Measurements from ENCODE around the gene SEC61A1. TPM values are rescaled to one million over a fixed set of nuclear protein-coding genes. Genes with fewer than 3 reads are reported as not detected.

The SEC61A1 gene
- total RNA-seq, 2 donors from 2014 or later: 74.5 to 109 TPM

GRCh38 chr3:128062033-128062745, 10.0 kb downstream of the SEC61A1 start:
- Histone ChIP-seq H3K27ac (no peak overlapping the region), H3K36me3 (peaks cover 97% of the 10 kb centered on the region), H3K27me3 (no peaks in the 10 kb centered on the region), H3K4me3 (no peak overlapping the region), H3K4me1 (no peaks in the 10 kb centered on the region), H3K9me3 (no peaks in the 10 kb centered on the region)
- TF ChIP-seq CTCF (IDR thresholded peaks at IDR 0.05): no peak
- no peak for DNase-seq (ENCODE audit: low spot score)

DNA sequence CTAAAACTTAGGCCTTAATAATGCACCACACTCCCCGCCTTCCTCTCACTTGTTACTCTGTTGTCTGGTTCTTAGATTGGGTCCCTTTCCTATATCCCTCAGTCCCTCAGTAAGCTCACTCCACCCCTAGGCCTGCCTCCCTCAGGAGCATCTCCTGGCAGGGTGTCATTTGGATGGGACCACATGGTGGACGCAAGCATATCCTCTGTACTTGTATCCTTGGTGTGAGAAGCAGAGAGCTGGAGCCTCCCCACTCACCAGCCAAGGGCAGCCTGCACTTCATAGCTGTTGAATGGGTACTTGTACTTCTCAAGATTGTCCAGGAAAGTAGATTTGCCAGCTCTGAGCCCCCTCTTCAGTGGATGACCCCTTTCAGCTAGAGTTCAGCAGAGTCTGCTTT, 11.6 kb downstream of the SEC61A1 start:
- H3K4me3 ChIP-seq: no peak overlapping the region
- no peaks in the 10 kb centered on the region for H3K27me3 ChIP-seq
- H3K9me3 ChIP-seq: no peaks in the 10 kb centered on the region
- peaks cover 100% of the 10 kb centered on the region for H3K36me3 ChIP-seq
- no peak overlapping the region for H3K27ac ChIP-seq
- no peaks in the 10 kb centered on the region for H3K4me1 ChIP-seq
- no peak for DNase-seq (ENCODE audit: low spot score)
- no peak for TF ChIP-seq CTCF (IDR thresholded peaks at IDR 0.05)

- no peak overlapping the region for H3K27ac ChIP-seq
- H3K4me3 ChIP-seq: no peak overlapping the region
- no peak for TF ChIP-seq CTCF (IDR thresholded peaks at IDR 0.05)
- DNase-seq (ENCODE audit: low spot score): no peak
- no peaks in the 10 kb centered on the region for H3K27me3 ChIP-seq
- peaks cover 100% of the 10 kb centered on the region for H3K36me3 ChIP-seq
- H3K9me3 ChIP-seq: no peaks in the 10 kb centered on the region
- no peaks in the 10 kb centered on the region for H3K4me1 ChIP-seq
Measured at GRCh38 chr3:128064962-128065361, 12.7 kb downstream of the SEC61A1 start.

DNA sequence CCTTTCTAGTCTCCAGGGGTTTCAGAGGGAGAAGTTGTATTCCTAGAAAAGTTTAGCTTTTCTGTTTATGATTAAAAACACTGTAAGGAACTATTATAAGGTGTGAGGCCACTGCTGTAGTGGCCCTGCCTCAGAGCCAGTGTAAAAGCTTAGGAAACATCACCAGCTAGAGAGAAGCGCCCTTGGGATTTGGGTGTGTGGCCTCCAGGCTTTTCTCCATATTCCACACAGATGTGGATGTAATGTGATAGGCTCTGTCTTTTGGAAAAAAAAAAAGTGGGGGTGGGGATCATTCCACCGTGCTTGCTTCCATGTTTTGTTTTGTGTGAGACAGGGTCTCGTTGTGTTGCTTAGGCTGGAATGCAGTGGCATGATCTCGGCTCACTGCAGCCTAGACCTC, 13.9 kb downstream of the SEC61A1 start:
- H3K9me3 ChIP-seq: no peaks in the 10 kb centered on the region
- H3K4me1 ChIP-seq: no peaks in the 10 kb centered on the region
- peaks cover 100% of the 10 kb centered on the region for H3K36me3 ChIP-seq
- no peaks in the 10 kb centered on the region for H3K27me3 ChIP-seq
- H3K27ac ChIP-seq: no peak overlapping the region
- DNase-seq (ENCODE audit: low spot score): no peak
- no peak overlapping the region for H3K4me3 ChIP-seq
- TF ChIP-seq CTCF (IDR thresholded peaks at IDR 0.05): no peak

GRCh38 chr3:128066676-128067075, 14.4 kb downstream of the SEC61A1 start:
- no peaks in the 10 kb centered on the region for H3K27me3 ChIP-seq
- H3K9me3 ChIP-seq: no peaks in the 10 kb centered on the region
- no peak overlapping the region for H3K27ac ChIP-seq
- no peak for TF ChIP-seq CTCF (IDR thresholded peaks at IDR 0.05)
- no peak for DNase-seq (ENCODE audit: low spot score)
- no peaks in the 10 kb centered on the region for H3K4me1 ChIP-seq
- H3K36me3 ChIP-seq: peaks cover 100% of the 10 kb centered on the region
- no peak overlapping the region for H3K4me3 ChIP-seq

DNA sequence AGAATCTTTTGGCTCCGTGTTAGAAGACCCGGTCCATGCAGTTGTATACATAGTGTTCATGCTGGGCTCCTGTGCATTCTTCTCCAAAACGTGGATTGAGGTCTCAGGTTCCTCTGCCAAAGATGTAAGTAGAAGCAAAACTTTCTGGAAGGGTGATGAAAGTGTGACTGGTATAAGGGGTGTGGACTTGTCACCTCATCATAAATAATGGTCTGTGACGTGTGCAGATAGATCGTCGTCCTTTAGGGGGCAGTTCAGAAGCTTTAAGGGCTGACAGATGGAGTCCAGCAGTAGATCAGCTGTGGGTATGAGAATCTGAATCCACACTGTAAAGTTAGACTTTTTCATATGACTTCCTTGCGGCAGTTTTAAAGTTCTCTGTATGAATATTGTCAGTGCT, 15.3 kb downstream of the SEC61A1 start:
- DNase-seq (ENCODE audit: low spot score): no peak
- H3K4me1 ChIP-seq: no peaks in the 10 kb centered on the region

More for the DNA sequence above, 15.3 kb downstream of the SEC61A1 start:
- TF ChIP-seq CTCF (IDR thresholded peaks at IDR 0.05): no peak
- no peaks in the 10 kb centered on the region for H3K9me3 ChIP-seq
- no peak overlapping the region for H3K27ac ChIP-seq
- H3K27me3 ChIP-seq: no peaks in the 10 kb centered on the region
- peaks cover 100% of the 10 kb centered on the region for H3K36me3 ChIP-seq
- H3K4me3 ChIP-seq: no peak overlapping the region
